Natural killer cell (primary cell): ENCODE results near the gene ANGPTL8. TPM values are rescaled to one million over a fixed set of nuclear protein-coding genes. Genes with fewer than 3 reads are reported as not detected.

Experiments
- ATAC-seq, 3 donors: fragments of 150-1000 bp in 2 of 3; fragments of 200-7000 bp in 1 of 3; cut with Tn5 transposase; 1 replicate in 1 of 3; 2 replicates in 2 of 3; pipeline ENCODE4 v1.10.0; 2021; ENCODE audit warnings: mild to moderate bottlenecking in 2 of 3, moderate library complexity in 2 of 3
- DNase-seq, 2 donors: peaks; one replicate each; pipeline versions ENCODE4 v3.0.0 to v3.0.0-alpha.2; 2013 to 2021; ENCODE audit warnings: mixed read lengths in 1 of 2
- H3K27ac ChIP-seq: one replicate; pipeline ENCODE4 v1.5.1; 2013; ENCODE audit warnings: mild to moderate bottlenecking, low read length
- H3K27me3 ChIP-seq: one replicate; pipeline ENCODE4 v1.6.1; 2013; ENCODE audit warnings: low read length; ENCODE audit not compliant: control insufficient read depth, insufficient read depth
- H3K36me3 ChIP-seq: one replicate; pipeline ENCODE4 v1.6.1; 2013; ENCODE audit warnings: low read length; ENCODE audit not compliant: control insufficient read depth, insufficient read depth
- H3K4me1 ChIP-seq: one replicate; pipeline ENCODE4 v1.6.1; 2013; ENCODE audit warnings: low read length; ENCODE audit not compliant: control insufficient read depth, insufficient read depth
- H3K4me3 ChIP-seq: one replicate; pipeline ENCODE4 v1.5.1; 2013; ENCODE audit warnings: low read length
- H3K9me3 ChIP-seq: one replicate; pipeline ENCODE4 v1.6.1; 2013; ENCODE audit warnings: low read length; ENCODE audit not compliant: control insufficient read depth, insufficient read depth
- H3K27ac Mint-ChIP-seq, 2 donors: one replicate each; pipeline ENCODE4 v1.8.0; 2022; ENCODE audit warnings: mild to moderate bottlenecking in 2 of 2, mixed read lengths in 2 of 2, moderate library complexity in 1 of 2
- H3K27me3 Mint-ChIP-seq, 2 donors: one replicate each; pipeline ENCODE4 v1.8.0; 2022; ENCODE audit warnings: low read depth in 2 of 2, mixed read lengths in 2 of 2
- H3K36me3 Mint-ChIP-seq: one replicate; pipeline ENCODE4 v1.8.0; 2022; ENCODE audit warnings: mixed read lengths
- H3K4me1 Mint-ChIP-seq, 2 donors: one replicate each; pipeline ENCODE4 v1.8.0; 2022; ENCODE audit warnings: mixed read lengths in 2 of 2
- H3K4me3 Mint-ChIP-seq: one replicate; pipeline ENCODE4 v1.8.0; 2022; ENCODE audit warnings: mild to moderate bottlenecking, moderate library complexity, mixed read lengths
- H3K9me3 Mint-ChIP-seq, 2 donors: one replicate each; pipeline ENCODE4 v1.8.0; 2022; ENCODE audit warnings: mixed read lengths in 2 of 2
- WGBS: methylation state at CpG from one replicate; pipeline ENCODE4 v1.1.7; 2013; ENCODE audit warnings: missing lambda C conversion rate; ENCODE audit not compliant: insufficient coverage; 5-methylcytosine and 5-hydroxymethylcytosine counted together
- intact Hi-C: fragments of 100-400 bp; cut with micrococcal nuclease; formaldehyde crosslinking; loops from one replicate; pipeline ENCODE4 v1.14.2; 2022
- total RNA-seq, 4 donors: library from RNA; stranded (reverse); fragments of 120-200 nt in 1 of 4; gene quantifications; one replicate each; pipeline versions ENCODE4 v1.2.3 to v1.2.4, GENCODE V29; 2013 to 2022
- TF ChIP-seq, protein P1 (sequence below): fragments of 200-600 bp; IDR thresholded peaks from one replicate; pipeline ENCODE4 v1.8.0; 2022; ENCODE audit warnings: antibody characterized with exemption

Gene ANGPTL8
- total RNA-seq, 3 donors from 2014 or later (not counting 1 experiment from before 2014, with no cell fraction given): not detected

DNA sequence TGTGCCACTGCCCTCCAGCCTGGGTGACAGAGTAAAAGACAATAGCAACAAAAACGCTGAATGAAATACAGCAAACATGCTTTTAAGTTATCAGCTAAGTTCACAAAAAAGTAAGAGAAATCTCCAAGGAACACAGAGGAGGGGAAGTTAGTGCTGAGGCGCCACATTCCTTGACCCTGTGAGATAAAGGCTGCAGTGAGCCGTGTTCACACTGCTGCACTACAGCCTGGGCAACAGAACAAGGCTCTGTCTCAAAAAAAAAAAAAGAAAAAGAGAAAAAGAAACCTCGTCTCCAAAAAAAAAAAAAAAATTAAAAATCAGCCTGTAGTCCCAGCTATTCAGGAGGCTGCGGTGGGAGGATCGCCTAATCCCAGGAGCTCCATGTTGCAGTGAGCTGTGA lies 39.3 kb downstream of the ANGPTL8 start:
- Histone ChIP-seq H3K4me1 (peaks cover 25% of the 10 kb centered on the region), H3K36me3 (no peaks in the 10 kb centered on the region), H3K9me3 (peaks cover 28% of the 10 kb centered on the region), H3K27me3 (peaks cover 26% of the 10 kb centered on the region), H3K27ac (no peak overlapping the region), H3K4me3 (no peak overlapping the region)
- Mint-ChIP-seq H3K36me3 (no peaks in the 10 kb centered on the region), H3K9me3 (peaks cover 0 to 2% of the 10 kb centered on the region in 2 donors), H3K4me1 (peaks cover 9% of the 10 kb centered on the region in 2 donors), H3K27me3 (peaks cover 9 to 26% of the 10 kb centered on the region in 2 donors), H3K4me3 (no peak overlapping the region), H3K27ac (no peak overlapping the region)
- DNase-seq (no peak), ATAC-seq (no peak)
- intact Hi-C loops: no loop called here
- TF ChIP-seq, protein P1, sequence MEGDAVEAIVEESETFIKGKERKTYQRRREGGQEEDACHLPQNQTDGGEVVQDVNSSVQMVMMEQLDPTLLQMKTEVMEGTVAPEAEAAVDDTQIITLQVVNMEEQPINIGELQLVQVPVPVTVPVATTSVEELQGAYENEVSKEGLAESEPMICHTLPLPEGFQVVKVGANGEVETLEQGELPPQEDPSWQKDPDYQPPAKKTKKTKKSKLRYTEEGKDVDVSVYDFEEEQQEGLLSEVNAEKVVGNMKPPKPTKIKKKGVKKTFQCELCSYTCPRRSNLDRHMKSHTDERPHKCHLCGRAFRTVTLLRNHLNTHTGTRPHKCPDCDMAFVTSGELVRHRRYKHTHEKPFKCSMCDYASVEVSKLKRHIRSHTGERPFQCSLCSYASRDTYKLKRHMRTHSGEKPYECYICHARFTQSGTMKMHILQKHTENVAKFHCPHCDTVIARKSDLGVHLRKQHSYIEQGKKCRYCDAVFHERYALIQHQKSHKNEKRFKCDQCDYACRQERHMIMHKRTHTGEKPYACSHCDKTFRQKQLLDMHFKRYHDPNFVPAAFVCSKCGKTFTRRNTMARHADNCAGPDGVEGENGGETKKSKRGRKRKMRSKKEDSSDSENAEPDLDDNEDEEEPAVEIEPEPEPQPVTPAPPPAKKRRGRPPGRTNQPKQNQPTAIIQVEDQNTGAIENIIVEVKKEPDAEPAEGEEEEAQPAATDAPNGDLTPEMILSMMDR: no peak
- 53% methylated on average over 5 of the region's 6 CpGs for WGBS

DNA sequence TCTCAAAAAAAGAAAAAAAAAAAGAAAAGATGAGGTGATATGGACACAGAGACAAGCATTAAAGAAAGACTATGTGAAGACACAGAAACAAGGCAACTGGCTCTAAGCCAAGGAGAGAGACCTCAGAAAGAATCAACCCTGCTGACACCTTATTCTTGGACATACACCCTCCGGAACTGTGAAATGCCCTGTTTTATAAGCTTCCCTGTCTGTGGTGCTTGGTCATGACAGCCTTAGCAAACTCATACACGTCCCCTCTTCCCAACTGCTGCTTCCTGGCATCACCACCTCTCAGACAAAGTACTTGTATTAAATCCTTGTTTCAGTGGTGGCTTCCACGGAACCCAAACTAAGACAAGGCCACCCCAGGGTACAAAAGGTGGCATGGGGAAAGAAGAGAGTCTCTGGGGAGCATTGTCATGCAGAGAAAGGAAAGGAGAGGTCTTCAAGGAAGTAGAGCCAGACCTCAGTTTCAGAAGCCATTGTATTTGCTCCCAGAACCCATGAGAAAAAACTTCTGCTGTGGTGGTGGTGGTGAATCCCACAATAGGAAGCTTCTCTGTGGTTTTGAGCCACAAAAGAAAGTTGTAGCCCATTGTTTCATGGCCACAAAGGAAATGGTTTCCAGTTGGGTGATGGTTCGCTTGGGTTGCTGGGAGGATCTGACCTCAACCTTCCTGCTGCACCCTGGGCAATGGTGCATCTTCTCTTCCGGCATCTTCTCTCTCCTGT lies 40.3 kb downstream of the ANGPTL8 start:
- H3K27me3 ChIP-seq: peaks cover 30% of the 10 kb centered on the region
- no peaks in the 10 kb centered on the region for H3K36me3 ChIP-seq
- H3K27ac ChIP-seq: no peak overlapping the region

DNA sequence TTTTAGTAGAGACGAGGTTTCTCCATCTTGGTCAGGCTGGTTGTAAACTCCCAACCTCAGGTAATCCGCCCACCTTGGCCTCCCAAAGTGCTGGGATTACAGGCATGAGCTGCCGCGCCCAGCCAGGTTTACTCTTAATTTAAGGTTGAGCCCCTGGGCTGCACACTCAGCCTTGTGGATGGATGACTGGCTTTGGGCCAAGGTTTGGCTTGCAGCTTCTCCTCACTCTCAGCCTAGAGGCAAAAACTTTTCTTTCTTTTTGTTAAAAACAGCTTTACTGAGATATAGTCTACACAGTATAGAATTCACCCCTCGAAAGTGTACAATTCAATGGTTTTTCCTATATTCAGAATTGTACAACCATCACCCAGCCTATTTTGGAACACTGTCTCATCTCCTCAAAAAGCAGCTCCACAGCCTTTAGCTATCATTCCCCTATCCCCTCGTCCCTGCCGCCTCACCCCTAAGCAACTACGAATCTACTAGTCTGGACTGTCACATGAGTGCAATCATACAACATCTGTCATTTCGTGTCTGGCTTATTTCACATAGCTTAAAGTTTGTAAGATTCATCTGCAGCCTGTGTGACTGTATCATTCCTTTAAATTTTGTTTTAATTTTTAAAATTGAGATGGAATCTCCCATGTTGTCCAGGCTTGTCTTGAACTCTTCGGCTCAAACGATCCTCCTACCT lies 42.1 kb downstream of the ANGPTL8 start:
- peaks cover 25% of the 10 kb centered on the region for H3K4me1 ChIP-seq
- no peak for ATAC-seq
- intact Hi-C loops: no loop called here
- Mint-ChIP-seq H3K36me3 (no peaks in the 10 kb centered on the region), H3K4me1 (peaks cover 9% of the 10 kb centered on the region in 2 donors), H3K27me3 (peaks cover 0 to 21% of the 10 kb centered on the region in 2 donors), H3K27ac (no peak overlapping the region), H3K9me3 (peaks cover 0 to 2% of the 10 kb centered on the region in 2 donors), H3K4me3 (no peak overlapping the region)
- H3K4me3 ChIP-seq: no peak overlapping the region
- H3K9me3 ChIP-seq: peaks cover 28% of the 10 kb centered on the region
- no peak overlapping the region for H3K27ac ChIP-seq
- 89% methylated on average over 11 of the region's 11 CpGs for WGBS
- TF ChIP-seq, protein P1: no peak
- no peaks in the 10 kb centered on the region for H3K36me3 ChIP-seq
- DNase-seq: no peak
- H3K27me3 ChIP-seq: peaks cover 34% of the 10 kb centered on the region

More for the DNA sequence above, 40.3 kb downstream of the ANGPTL8 start:
- Mint-ChIP-seq H3K27ac (peak overlapping the region; percentile 43 to 46), H3K36me3 (no peaks in the 10 kb centered on the region), H3K4me1 (peaks cover 9% of the 10 kb centered on the region in 2 donors), H3K4me3 (peak overlapping the region; percentile 77), H3K27me3 (peaks cover 7 to 26% of the 10 kb centered on the region in 2 donors), H3K9me3 (peaks cover 0 to 2% of the 10 kb centered on the region in 2 donors)
- intact Hi-C loops: no loop called here
- TF ChIP-seq, protein P1: no peak
- ATAC-seq (peak; percentile 44 to 82 (median 60)), DNase-seq (peak in 1 of 2 donors; percentile 80)
- Histone ChIP-seq H3K4me1 (peaks cover 25% of the 10 kb centered on the region), H3K4me3 (no peak overlapping the region), H3K9me3 (peaks cover 28% of the 10 kb centered on the region)
- WGBS: 6% methylated on average over 5 of the region's 5 CpGs
